RKO (cell line): ENCODE data around the gene GJD2.

Experiments used
- DNase-seq: peaks from one replicate; pipeline ENCODE4 v3.0.0-alpha.2; 2016; ENCODE audit warnings: low spot score

The GJD2 gene

DNA sequence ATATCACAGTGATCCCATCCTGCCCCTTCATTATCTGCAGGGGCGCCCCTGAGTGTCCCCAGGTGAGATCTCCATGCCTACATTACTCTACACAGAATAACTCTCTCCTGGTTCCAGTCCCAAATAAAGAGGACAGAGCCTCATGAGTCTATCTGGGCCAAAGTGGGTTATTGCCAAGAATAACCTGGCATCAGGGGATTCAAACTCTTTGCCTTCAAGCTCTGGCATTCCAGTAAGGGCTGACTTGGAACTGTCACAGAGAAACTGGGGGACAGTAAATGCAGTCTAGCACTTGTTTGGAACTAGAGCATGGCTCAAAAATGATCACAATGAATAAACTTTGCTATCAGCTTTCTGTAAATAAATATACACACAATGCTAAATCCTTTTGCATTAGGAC lies 30.3 kb downstream of the GJD2 start:
- no peak for DNase-seq

DNA sequence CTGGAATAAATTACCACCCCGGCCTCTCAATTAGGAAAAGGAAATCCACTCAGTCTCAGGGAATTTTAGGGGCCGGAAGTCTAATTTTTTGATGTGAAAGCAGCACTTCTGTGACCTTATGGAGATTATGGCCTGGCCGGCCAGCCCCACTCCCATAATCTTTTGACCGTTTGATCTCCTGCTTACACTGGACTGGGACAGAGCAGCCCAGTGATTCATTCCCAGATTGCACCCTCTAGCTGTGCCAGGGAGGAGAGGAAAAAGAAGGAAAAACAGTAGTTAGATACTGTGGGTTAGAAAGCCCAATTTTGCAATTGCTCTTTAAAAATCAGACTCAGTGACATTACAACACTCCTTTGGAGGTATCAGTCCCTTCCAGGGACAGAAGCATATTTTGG lies 32.4 kb downstream of the GJD2 start:
- DNase-seq, result no peak

DNA sequence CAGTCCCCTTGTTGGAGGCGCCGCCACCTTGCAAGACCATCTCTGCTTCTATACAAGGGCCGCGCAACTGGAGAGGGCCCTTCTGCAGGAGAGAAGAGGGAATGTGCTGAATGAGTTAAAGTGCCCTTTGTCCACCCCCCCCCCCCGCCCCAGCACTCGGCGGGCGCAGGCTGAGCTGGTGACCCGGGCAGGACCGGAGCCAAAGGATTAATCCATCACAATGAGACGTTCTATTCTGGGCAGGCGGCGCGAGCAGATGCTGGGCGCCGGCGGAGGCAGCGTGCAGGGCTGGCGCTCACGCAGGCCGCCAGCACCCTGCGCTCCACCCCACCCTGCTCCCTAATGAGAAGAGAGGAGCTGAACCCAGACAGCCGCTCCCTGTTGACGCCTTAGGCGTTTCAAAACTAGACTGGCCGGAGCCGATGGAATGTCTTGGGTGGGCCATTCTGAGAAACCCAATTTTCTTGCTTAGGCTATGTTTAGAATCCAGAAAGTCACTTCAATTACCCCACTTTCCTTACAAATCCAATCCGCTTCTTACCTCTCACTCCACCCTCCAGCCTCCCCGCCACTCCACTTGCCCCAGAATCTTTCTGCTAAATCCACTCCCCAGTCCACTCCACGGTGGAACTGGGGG lies 32.9 kb downstream of the GJD2 start:
- DNase-seq, result no peak

DNA sequence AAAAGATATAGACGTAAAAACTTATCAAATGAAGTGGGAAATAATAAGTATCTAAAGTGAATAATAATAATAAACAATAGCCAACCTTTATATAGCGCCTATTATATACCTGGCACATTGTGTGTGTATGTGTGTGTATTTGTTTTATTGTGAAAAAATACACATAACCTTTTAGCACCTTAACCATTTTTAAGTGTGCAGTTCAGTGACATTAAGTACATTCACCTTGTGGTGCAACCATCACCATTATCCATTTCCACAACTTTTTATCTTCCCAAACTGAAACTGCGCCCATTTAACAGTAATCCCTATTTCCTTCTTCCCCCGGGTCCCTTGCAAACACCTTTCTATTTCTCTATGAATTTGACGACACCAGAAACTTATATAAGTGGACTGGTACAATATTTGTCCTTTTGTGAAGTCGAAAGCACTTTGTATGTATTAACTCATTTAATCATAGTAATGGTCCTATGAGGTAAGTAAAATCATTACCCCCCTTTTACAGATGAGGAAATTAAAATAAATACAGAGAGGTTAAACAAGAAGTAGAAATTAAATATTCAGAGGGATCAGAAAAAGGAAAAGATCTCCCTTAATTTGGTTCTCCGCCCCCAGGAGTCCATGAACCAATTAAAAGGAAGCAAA lies 33.5 kb downstream of the GJD2 start:
- no peak for DNase-seq

DNA sequence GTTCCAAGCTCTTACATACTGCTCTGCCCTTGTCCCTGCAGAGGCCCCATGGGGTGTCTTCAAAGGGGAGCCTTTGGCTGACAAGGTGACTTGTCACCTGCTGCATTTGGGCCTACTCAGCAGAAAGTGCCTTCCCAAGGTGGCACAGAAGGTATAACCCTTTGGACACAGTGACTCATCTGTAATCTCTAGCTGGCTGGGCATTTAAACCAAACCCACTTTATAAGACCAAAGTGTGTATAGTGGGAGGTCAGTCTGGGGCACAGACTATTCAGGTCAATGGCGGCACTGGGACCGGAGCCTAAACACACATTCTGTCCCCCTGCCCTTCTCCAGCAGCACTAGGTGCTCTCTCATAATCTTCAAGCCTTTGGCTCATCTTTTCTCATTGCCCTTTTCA lies 35.1 kb downstream of the GJD2 start:
- no peak for DNase-seq

DNA sequence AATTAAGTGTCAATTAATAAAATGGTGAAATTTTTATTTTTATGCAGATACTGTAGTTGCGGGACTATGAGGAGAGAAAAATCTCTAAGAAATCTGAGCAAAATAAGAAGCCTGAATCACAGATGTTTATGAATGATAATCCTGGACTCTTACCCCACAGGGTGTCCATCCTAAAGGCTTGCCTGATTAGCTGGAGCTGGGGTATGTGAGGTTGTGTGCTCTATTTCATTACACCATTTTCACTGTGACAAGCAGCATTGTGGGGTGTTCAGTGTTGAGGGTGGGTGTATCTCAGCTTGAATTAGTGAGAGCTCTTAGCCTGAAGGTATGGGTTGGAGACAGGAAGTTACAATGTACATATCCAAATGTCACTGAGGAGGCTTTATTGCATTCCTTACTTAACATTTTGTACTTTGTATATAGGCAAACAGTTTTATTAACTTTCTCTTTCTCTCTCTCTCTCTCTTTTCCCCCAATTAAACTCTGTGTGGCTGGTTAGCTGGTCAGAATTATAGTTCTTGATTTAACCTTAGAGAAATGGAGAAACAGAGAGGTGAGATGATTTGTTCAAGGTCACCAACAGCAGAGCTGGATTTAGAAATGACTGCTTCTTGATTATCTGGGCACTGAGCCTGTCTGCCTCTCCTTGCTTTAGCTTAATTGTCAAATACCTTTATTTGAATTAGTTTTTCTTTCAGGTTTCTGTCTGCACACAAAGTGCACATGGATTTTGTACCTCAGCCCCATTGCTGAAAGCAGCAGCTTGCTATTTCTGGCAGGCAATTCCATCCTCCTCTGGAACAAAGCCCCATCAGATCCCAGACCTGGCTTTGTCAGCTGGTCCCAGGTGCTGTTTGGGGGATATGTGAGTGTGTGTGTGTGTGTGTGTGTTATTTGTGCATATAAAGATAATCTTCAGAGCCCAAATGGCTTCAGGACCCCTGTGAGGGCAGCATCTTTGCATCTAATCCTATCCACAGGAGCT lies 35.8 kb downstream of the GJD2 start:
- no peak for DNase-seq

DNA sequence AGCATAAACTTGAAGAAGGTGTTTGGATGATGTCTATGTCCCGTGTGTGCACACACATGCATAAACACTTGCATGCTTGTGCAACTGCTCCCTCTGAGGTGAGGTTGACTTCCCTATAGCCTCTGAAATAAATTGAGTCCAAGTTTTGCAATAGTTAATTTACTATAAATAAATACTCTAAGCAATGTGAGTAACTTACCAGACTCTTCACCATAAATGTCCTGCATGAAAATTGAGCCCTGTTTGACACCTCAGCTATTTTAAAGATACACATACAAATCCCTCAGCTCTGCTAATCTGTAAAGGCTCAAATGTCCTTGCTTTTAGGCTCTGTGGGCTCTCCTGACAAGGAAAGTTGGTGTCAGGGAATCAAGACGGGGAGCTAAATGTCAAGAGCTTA lies 37.1 kb downstream of the GJD2 start:
- no peak for DNase-seq

DNA sequence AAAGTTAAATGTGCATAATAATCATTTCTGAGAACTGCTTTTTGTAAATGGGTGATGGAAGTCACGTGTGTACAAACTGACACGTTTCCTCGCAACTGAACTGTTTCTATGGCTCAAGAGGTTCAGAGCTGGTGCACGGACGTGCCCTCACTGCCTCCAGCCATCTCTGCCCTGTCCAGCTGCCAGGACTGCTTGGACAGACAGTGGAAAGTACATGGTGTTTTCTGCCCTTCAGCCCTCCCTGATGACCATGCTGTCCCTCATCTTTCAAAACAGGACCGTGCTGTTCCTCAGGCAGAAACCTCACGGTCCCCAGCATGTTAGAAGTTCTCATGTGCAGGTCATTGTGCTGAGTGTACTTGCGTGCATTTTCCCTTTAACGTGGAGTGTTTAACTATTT lies 38.7 kb downstream of the GJD2 start:
- DNase-seq, result no peak

DNA sequence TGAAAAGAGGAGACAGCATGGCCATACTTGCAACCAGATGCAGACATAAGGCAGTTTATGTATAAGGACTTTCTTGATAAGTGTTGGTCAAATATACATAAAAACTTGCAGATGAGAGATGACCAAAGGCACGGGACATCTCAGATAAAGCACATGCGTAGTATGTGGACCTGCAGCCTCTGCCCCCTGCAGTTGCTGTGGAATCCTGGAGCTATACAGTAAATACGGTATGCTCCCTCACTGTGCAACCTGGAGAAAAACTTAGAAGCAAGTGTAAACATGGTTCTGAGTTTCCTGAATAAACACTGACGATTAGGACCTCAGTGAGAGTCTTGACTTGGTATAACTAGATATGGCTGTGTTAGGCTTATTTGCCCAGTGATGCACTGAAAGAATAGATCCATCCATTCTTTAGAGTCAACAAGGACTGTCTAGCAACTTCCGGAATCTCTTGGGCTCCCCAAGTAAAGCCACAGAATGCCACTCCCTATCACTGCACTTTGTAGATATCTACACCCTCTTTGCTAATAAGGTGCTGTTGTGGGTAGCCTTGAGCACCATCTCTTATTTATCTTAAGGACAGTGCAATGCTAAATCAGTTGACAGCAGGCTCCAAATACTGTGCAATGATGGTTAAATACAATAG lies 40.2 kb downstream of the GJD2 start:
- no peak for DNase-seq

DNA sequence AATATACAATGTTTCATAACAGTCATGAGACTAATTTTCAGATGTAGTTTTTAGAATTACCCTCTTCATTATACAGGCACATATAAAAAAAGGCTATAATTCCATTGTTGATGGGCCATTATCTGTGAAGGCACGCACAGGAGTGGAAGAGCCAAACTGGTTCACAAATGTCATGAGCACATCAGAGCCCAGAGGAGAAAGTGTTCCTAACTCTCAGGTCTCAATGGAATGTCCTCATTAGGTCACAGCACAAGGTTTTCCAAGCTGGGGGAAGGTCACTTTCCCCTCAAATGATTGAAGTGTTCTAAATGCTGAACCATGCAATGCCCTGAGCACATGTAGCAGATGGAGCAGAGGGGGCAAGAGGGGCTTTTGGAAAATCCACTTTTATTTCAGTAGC lies 41.2 kb downstream of the GJD2 start:
- DNase-seq, result no peak

DNA sequence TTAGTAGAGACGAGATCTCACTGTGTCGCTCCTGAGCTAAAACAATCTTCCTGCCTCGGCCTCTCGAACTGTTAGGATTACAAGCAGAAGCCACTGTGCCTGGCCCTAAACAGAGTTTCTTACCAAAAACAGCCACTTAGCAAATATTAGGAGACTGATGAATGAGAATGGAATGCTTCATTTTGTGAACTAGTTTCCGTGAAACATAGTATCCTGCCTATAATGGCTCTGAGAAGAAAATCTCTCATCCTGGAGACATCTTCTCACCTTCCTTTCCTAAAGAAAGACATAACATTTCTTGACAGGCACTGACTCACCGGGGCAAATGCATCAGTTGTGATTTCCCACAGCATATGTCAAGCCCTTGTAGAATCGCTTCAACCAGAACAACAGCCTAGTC lies 44.9 kb downstream of the GJD2 start:
- DNase-seq, result no peak

DNA sequence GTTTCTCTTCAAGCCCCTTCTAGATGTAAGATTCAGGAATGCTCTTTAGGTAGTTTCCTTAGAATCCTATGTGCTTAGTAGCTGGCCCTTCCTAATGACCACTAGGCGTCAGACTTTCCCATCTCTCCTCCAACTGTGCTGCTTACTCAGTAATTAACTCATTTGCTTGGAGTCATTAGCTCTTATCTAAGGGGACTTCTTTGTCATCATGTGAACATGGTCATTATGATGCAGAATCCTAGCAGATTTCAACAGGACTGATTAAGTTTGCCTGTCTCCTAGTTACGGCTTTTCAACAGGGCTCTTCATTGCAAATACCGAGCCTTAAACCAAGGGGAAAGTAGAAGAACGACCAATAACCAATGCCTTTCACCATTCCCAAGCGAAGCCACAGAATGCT lies 46.4 kb downstream of the GJD2 start:
- peak; percentile 82 for DNase-seq

DNA sequence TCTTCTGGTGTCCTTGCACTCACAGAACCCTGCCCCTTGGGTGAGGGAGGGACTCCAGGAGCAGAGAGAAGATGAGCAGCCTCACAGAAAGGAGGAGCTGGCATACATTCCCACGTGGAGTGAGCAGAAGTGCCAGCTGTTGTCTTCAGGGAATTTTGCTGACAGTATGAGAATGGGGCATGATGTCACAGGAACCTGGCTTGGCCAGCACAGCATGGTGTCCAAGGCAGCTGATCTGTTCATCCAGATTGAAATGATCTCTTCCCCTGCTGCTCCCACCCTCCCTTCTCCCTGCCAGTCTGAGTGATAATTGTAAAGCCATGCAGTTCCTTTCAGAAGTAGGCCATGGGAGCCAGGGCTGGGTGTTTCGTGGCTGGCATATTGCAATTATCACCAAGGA lies 53.3 kb downstream of the GJD2 start:
- no peak for DNase-seq
